ENCODE results near the gene SLC4A5. TPM values are rescaled to one million over a fixed set of nuclear protein-coding genes. Genes with fewer than 3 reads are reported as not detected.

Gene SLC4A5
- total and polyA plus RNA-seq, 4 donors = 0.85 to 9.6 (median 3.9) TPM

- Histone ChIP-seq H3K36me3 (ENCODE audit: control insufficient read depth in 4 of 4, insufficient read depth in 4 of 4, low read length in 4 of 4) (peaks cover 0 to 2% (median 0%) of the 10 kb centered on the region in 4 donors), H3K27me3 (ENCODE audit: control insufficient read depth in 3 of 3, insufficient read depth in 3 of 3, low read length in 2 of 3) (no peaks in the 10 kb centered on the region), H3K4me1 (ENCODE audit: control insufficient read depth in 5 of 5, insufficient read depth in 5 of 5, low read length in 5 of 5) (peaks cover 0 to 3% (median 0%) of the 10 kb centered on the region in 5 donors), H3K4me3 (no peak overlapping the region), H3K9me3 (ENCODE audit: control insufficient read depth in 4 of 4, insufficient read depth in 3 of 4, low read length in 3 of 4) (no peaks in the 10 kb centered on the region), H3K27ac (ENCODE audit: low read depth in 1 of 2, low read length in 1 of 2) (no peak overlapping the region), H3K9ac (ENCODE audit: insufficient read depth in 1 of 2, low read length in 2 of 2) (no peak overlapping the region)
- ATAC-seq (ENCODE audit: insufficient read depth, low FRiP score) = no peak
- WGBS, 2 donors = 89 to 92% methylated on average over 4 of the region's 4 CpGs
- TF ChIP-seq CTCF (IDR thresholded peaks at IDR 0.05; ENCODE audit: control extremely low read depth, extremely low read depth) = no peak
- DNase-seq = no peak
Observed at GRCh38 chr2:74225698-74226459, 117.3 kb downstream of the SLC4A5 start.

DNA sequence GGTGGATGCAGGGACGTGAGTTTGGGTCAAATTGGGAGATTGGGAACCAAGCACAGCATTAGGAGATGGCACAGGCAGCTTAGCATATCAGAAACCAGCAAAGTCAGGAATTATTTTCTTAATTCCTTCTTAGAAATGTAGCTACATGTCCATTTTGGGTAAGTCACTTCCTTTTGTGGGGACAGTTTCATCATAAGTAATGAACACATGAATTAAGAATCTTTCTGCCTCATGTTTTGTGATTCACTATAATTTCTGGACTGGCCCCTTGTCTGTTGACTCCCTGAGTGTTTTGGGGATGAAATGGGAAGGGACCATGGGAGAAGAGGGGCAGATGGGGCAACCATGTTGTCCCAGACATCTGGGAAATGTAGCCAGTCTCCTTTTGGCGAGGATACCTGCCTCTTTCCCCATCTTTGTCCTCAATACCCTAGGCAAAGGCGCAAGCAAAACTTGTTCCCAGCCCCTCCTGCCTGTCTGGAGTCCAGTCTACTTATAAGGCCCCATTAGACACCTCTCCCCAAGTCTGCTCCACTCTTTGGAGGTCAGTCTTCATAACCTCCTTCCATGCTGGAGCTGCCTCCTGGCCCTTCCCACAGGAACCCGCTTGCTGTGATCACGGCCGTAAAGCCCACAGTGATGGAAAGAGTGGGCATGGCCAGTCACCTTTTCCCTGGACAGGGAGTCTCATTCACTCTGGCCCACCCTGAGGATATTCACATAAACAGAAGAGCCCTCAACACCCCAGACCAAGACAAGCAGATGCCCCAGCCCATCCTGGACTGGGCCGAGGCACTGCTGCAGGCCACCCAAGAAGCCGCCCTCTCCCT, 119.1 kb downstream of the SLC4A5 start:
- 94 to 96% methylated on average over 8 of the region's 8 CpGs for WGBS, 2 donors
- Histone ChIP-seq H3K4me3 (no peak overlapping the region), H3K4me1 (ENCODE audit: control insufficient read depth in 5 of 5, insufficient read depth in 5 of 5, low read length in 5 of 5) (peaks cover 0 to 3% (median 0%) of the 10 kb centered on the region in 5 donors), H3K36me3 (ENCODE audit: control insufficient read depth in 4 of 4, insufficient read depth in 4 of 4, low read length in 4 of 4) (peaks cover 0 to 2% (median 0%) of the 10 kb centered on the region in 4 donors), H3K27ac (ENCODE audit: low read depth in 1 of 2, low read length in 1 of 2) (no peak overlapping the region), H3K9me3 (ENCODE audit: control insufficient read depth in 4 of 4, insufficient read depth in 3 of 4, low read length in 3 of 4) (no peaks in the 10 kb centered on the region), H3K9ac (ENCODE audit: insufficient read depth in 1 of 2, low read length in 2 of 2) (no peak overlapping the region), H3K27me3 (ENCODE audit: control insufficient read depth in 3 of 3, insufficient read depth in 3 of 3, low read length in 2 of 3) (no peaks in the 10 kb centered on the region)
- TF ChIP-seq CTCF (IDR thresholded peaks at IDR 0.05; ENCODE audit: control extremely low read depth, extremely low read depth) = no peak
- no peak for ATAC-seq (ENCODE audit: insufficient read depth, low FRiP score)
- no peak for DNase-seq

DNA sequence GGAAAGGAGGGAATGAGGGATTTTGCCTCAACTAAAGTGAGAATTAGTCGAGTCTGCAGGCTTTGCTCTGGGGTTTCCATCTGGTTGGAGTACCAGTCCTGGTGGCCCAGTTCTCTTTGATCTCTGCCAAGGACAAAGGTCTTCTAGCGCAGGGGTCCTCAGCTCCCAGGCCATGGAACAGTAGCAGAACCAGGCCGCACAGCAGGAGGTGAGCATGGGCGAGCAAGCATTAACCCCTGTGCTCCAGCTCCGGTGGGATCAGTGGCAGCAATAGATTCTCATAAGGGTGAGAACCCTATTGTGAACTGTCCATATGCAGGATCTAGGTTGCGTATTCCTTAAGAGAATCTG, 120.9 kb downstream of the SLC4A5 start:
- Histone ChIP-seq H3K27me3 (ENCODE audit: control insufficient read depth in 3 of 3, insufficient read depth in 3 of 3, low read length in 2 of 3) (no peaks in the 10 kb centered on the region), H3K4me1 (ENCODE audit: control insufficient read depth in 5 of 5, insufficient read depth in 5 of 5, low read length in 5 of 5) (peaks cover 0 to 3% (median 0%) of the 10 kb centered on the region in 5 donors), H3K27ac (ENCODE audit: low read depth in 1 of 2, low read length in 1 of 2) (no peak overlapping the region), H3K36me3 (ENCODE audit: control insufficient read depth in 4 of 4, insufficient read depth in 4 of 4, low read length in 4 of 4) (peaks cover 0 to 7% (median 2%) of the 10 kb centered on the region in 4 donors), H3K4me3 (no peak overlapping the region), H3K9me3 (ENCODE audit: control insufficient read depth in 4 of 4, insufficient read depth in 3 of 4, low read length in 3 of 4) (no peaks in the 10 kb centered on the region), H3K9ac (ENCODE audit: insufficient read depth in 1 of 2, low read length in 2 of 2) (no peak overlapping the region)
- WGBS, 2 donors = 96 to 97% methylated on average over 6 of the region's 6 CpGs
- TF ChIP-seq CTCF (IDR thresholded peaks at IDR 0.05; ENCODE audit: control extremely low read depth, extremely low read depth) = no peak
- ATAC-seq (ENCODE audit: insufficient read depth, low FRiP score) (no peak), DNase-seq (no peak)

All from lung (tissue), 12 donors.